ENCODE measurements around the gene GPR180.
"Not testable (repeated sequence)": the region's sequence is repeated elsewhere in the genome, so short reads cannot be mapped to it uniquely, and the experiment has no call there.

GPR180 gene

DNA sequence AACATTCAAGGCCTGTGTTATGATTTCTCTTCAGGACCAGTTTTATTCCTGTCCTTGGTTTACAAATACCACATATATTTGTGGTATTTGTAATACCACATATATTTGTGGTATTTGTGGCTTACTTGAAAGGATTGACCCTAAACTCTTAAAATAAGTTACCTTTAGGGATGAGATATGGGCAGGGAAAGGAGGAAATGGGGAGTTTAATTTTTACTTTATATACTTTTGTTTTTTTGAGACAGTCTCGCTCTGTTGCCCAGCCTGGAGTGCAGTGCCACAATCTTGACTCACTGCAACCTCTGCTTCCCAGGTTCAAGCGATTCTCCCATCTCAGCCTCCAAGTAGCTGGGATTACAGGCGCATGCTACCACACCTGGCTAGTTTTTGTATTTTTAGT, 3.4 kb upstream of the GPR180 start:
- no peak for DNase-seq

DNA sequence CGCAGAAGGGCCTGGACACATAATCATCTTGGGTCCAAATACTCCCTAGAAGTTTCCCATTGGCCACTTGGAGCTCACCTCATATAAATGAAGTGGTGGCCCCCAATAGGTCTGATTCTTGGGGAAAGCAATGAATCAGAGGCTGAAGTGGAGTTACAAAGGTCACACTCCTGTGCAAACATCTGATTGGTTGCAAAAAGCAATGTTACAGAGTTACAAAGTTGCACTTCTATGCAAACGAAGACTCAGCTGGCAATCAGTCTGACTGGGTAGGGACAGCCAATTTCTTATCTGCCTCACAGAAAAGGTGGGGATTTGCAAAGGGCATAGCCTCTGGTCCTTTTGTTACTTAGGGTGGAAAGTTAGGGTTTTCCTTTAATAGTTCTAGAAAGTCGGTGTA, 1.8 kb upstream of the GPR180 start:
- no peak for DNase-seq

DNA sequence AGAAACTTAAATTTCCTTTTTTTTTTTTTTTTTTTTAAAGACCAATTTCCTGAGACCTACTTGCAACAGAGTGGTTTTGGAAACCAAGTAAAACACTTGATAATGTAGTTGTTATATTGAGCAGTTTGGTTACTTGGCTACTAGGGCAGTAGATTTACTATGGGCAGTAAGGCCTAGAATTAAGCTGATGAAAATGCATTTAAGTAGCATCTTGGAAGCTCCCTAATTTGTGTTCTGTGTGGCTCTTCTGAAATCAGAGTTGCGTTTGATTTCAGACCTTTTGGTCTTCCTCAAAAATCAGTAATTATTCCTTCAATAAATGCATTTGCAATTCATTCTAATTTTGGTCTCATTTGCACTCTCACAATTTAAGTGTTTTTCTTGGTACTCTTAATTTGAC, 810 bp downstream of the GPR180 start:
- no peak for DNase-seq

DNA sequence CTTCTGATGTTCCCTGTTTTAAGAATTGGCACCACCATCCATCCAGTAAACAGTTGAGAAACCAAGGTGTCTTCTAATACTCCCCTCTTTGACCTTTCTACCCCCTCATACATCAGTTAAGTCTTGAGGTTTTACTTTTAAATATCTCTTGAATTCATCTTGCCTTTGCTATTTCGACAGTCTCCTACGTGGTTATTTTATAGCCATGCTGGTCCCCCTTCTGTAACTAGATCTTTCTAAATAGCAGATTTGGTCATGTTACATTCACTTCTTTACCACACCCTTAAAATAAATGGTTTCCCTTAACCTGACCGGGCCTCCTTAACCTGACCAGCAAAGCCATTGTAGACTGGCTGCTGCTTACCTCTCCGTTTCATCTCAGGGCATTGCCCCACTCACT, 5.4 kb downstream of the GPR180 start:
- no peak for DNase-seq

DNA sequence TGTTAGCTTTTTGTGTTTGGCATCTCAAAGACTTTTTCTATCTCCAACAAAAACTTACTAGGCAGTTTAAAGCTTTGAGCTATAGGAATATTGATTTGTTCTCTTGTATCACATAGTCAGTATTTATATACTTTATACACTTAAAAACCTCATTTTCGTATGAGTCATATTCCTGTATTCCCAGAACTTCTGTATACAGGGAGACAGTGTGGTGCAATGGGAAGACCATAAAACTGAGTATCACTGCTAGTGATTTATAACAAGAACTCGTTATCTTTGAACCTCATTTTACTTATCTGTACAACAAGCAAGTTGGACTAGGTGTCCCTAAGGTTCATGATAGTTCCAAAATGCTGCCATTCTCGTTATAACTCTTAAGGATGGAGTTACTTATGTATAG, 6.3 kb downstream of the GPR180 start:
- no peak for DNase-seq

DNA sequence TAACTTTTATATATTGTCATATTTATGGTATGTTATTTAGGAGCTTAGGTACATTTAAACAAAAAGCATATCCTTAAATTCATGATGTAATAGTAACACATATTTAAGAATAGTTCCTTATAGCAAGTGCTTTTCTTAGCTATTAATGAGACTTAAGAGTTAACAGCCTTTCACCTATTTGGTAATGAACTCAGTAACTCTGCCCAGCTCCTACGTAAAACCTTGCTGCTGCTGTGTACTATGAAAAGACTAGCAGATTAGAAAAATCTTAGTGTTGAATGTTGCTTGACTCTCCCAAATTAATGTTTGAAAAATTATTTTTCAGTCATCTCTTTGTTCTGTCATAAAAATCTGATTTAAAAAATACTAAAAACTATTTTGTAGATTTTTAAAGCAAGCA, 6.9 kb downstream of the GPR180 start:
- no peak for DNase-seq

DNA sequence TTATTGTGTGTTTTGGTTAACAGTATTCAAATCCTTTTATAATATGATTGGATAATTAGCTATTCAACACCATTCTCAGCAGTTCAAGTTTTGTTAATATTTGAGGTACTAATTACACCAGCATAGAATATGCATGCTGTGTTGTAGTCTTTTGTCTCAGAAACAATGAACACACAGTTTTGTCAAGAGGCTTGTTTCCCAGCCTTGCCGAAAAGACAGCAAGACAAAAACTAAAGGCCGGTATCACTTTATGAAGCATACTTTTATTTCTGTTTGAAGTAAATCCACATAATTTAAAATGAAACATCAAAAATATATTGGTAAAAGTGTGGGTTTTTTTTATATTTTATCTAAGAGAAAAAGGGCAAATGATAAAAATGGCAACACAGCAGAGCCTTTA, 7.5 kb downstream of the GPR180 start:
- DNase-seq, result no peak

DNA sequence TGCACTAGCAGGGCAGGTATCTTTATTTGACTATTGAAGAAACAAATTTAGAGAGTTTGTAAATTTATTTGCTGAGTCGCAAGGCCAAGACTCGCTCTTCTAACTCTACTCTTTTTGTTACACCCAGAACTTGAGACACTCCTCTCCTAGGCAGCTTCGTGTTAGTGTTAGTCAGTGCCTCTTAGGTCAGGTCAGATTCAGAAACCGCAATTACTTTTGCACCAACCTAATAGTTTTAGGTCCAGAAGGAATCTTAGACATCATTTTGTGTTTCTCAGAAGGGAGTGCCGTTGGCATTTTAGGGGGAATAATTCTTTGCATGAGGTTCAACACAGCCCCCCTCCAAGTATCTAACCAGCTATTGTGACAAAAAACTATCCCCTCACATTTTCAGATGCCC, 8.8 kb downstream of the GPR180 start:
- no peak for DNase-seq

DNA sequence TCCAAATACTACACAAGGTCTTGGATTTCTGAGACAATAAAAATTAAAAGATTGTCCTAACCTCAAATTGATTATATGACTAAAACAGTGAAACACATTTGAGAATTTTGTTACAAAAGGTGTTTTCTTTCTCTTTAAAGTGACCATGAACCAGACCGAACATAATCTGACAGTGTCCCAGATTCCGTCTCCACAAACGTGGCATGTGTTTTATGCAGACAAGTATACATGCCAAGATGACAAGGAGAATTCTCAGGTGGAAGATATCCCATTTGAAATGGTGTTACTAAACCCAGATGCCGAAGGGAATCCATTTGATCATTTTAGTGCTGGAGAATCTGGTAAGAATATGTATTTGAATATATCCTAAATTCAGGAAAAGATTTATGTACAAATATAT, 10.4 kb downstream of the GPR180 start:
- no peak for DNase-seq

DNA sequence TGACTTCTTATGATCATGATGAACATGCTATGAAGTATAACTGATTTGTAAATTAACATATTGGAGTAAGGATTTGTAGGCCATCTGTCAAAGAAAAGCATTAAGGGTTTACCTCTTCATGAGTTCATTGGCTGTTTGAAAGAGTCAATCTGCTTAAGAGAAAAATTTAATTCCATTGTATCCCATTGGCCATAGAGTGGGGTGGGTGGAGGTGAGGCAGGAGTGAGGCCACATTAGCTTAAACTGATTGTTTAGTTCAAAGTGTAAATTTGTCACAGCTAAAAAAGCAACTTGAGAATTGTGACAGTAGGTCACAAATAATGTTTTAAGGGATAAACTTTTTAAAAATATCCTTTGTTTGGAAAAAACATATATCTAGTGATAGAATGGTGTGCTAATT, 11.4 kb downstream of the GPR180 start:
- no peak for DNase-seq

DNA sequence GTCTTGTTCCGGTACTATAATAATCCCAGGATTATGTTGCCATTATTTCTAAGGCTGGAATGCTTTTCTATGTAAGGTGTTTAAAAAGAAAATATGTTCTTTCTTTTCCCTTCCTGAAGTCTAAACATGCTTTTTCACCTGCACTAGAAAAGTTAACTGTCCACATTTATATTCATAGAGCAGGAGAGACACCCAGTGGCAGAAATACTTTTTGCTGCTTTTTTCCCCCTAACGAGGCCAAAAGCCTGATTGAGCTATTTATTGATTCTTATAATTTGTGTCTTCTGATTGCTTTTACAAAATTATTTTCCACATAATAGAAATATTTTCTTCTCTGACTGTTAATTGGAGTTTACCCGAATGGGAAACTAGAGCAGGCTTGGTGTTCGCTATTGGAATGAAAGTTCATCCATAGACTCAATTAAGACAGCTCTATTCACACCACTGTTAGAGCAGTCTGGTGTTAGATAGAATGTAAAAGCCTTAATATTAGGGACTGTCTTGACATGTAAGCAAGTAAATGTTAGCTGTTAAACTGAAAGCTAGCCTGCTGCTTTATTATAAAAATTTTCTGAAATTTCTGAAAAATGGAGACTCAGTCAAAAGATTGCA, 15.8 kb downstream of the GPR180 start:
- DNase-seq, result peak; percentile 44

DNA sequence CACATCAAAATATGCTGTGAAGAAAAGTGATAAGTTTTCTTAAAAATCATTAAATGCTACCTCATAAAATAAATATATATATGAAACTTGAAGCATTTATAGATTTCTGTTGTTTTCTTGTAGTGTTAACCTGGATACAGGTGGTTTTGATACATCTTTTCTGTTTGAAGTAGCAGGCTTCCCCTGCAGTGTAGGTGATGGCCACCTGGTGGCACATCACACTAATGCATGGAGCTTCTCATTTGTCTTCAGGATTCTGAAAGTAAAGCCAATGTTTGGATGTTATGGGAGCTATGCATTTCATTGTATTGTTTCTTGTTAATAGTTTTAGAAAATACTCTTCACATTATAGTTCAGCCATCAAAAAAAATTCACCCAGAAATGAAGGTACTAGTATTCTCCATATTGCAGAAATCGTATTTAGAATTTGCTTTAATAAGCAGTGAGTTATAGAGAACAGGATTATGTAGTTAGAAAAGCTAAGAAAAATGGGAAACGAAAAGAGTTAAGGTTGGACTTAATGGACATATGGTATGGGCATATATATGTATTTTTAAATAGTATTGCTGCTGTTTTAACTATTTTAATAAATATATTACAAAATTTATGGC, 18.7 kb downstream of the GPR180 start:
- DNase-seq, result peak; percentile 36

DNA sequence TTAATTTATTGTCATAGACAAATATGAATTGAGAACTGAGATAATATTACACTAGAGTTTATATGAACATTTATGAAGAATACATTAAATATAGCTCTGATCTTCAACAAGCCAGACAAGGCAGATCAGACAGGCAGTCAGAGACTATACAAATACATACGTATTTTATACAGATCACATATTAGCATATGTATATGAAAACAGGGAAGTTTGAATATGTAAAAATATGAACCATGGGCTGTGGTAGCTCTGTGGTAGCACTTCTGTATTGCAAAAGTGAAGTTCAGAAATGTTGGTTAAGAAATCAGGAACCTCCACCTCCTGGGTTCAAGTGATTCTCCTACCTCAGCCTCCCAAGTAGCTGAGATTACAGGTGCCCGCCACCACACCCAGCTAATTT, 20.7 kb downstream of the GPR180 start:
- no peak for DNase-seq

DNA sequence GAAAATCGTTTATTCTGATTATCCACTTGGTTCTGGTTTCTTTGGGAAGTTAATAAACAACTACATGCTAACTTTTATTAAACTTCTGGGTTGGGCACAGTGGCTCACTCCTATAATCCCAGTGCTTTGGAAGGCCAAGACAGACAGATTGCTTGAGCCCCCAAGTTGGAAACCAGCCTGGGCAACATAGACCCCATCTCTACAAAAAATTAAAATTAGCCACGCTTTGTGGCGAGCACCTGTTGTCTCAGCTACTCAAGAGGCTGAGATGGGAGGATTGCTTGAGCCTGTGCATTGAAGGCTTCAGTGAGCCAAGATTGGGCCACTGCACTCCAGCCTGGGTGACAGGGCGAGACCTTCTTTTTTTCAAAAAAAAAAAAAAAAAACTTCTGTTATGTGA, 21.7 kb downstream of the GPR180 start:
- DNase-seq, result no peak

DNA sequence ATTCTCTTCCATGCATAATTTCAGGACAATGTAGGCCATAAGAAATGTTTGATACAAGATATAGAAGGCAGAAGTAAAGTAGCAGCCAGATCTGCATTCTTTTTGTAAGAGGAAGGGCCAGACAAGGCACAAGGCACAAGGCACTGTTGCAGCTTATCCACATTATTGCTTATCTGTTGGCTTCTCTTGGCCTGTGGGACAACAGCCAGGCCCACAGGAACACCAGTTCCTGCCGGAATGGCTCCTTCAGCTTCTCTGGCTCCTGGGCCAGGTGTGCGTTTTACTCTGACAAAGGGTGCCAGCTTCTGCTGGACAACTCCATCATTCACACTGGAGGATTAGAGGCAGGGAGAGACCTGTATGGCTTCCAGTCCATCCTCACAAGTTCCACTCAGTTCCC, 29.2 kb downstream of the GPR180 start:
- no peak for DNase-seq

DNA sequence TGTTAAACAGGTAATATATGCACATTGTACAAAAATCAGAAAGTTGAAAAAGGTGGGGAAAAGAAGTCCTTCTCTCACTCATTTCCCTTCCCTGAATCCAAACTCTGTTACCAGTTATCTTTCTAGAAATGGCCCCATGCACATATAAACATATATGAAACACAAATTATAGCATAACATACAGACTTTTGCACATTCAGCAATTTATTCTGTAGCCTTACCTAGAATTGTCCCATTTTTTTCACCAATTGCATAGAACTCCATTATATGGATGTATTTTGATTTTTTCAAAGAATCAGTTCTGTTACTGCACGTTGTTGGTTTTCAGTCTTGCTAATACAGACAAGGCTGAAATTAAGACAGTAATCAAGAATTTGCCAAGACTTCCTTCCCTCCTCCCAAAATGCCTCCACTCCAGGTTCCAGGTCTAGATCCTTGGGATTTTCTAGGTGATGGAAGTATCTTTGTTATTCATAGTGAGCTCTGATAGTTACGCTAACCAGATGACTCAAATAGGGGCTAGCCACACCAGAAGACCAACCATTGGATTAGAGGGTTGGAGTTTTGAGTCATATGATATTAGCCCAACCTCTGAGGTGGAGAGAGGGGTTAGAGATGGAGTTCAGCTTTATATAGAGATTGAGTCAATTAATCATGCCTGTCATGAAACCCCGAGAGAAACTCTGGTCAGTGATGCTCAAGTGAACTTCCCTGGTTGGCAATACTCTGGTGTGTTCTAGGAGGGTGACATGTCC, 30.7 kb downstream of the GPR180 start:
- DNase-seq, result no peak

DNA sequence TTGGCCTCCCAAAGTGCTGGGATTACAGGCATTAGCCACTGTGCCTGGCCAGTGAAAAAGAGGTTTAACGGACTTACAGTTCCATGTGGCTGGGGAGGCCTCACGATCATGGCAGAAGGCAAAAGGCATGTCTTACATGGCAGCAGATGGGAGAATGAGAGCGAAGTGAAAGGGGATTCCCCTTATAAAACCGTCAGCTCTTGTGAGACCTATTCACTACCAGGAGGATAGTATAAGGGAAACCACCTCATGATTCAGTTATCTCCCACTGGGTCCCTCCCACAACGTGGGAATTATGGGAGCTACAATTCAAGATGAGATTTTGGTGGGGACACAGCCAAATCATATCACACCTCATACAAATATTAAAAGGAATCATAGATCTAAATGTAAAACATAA, 34.4 kb downstream of the GPR180 start:
- not testable (repeated sequence) for DNase-seq

DNA sequence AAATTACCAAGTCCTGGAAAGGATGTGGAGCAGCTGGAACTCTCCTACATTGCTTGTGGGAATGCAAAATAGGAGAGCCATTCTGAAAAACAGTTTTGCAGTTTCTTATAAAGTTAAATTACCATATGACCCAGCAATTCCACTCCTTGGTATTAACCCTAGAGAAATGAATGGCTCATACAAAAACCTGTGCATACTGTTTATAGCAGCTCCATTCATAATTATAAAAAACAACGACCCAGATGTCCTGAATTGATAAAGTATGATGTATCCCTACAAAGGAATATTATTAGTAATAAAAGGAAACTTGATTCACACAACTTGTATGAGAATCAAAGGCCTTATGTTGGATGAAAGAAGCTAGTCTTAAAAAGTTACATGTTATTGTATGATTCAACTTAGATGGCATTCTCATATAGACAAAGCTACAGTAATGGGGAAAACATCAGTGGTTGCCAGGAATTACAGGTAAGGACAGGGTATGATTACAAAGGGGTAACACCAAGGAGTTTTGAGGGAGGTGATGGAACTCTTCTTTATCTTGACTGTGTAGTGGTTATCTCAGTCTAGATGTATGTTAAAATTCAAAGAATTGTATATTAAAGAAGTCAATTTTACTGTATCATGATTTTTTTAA, 35.4 kb downstream of the GPR180 start:
- no peak for DNase-seq

DNA sequence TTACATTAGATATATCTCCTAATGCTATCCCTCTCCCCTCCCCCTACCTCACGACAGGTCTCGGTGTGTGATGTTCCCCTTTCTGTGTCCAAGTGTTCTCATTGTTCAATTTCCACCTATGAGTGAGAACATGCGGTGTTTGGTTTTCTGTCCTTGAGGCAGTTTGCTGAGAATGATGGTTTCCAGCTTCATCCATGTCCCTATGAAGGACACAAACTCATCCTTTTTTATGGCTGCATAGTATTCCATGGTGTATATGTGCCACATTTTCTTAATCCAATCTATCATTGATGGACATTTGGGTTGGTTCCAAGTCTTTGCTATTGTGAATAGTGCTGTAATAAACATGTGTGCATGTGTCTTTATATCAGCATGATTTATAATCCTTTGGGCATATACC, 36.0 kb downstream of the GPR180 start:
- not testable (repeated sequence) for DNase-seq

DNA sequence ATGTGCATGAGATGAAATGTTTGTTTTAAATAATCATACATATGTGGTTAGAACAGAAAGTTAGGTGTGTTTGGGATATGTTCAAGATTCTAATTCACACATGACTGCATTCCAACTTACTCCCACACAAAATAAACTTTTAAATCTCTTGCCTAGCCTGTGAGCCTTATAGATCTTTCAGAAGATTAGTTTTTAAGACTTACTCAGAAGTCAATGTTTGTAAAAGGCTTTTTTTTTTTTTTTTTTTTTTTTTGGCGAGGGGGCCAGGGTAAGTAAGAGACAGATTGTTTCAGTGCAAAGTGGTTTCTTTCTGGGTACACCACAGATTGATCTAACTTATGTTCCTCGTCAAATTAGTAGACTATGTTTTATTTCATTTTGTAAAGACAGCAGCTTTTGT, 39.1 kb downstream of the GPR180 start:
- DNase-seq, result no peak

DNA sequence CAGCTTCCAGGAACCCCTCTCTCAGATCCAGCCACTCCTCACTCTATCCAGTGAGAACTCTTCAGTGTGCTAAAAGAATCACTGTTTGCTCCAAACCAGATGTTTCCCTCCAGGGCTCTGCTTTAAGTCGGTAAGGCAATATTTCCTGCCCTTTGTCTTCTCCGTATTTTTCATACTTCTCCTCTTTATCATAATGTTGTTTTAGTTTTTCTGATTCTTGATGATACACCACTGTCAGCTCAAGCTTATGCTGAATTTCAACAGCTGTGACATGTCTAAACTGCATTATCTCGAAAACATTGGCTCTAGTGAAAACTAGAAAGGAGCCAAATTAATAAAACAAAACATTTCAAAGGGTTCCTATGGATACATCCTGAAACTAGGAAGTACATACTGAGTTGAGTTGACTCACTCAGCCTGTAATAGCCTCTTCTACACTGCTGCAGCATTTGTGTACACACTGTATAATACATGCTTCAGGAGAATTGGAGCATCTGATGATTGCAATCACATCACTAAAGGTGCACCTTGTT, 39.8 kb downstream of the GPR180 start:
- no peak for DNase-seq

DNA sequence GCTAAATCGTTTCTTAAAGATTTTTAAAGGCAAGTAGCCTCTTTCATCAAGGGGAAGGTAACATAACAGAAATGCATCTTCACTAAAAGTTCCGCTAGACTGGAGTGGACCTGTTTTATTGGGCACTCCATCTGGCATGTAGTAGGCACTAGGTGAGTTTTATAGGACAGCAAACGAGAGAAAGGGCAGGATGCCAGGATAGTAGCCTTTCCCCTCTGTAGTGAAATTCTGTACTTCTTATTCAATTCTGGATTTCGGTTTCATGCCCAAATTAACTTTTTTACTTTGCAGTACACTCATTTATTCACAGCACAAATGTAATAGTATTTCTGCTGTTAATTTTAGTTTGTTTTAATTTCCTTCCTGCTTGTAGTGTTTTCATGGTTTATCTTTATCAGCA, 45.2 kb downstream of the GPR180 start:
- DNase-seq, result no peak

DNA sequence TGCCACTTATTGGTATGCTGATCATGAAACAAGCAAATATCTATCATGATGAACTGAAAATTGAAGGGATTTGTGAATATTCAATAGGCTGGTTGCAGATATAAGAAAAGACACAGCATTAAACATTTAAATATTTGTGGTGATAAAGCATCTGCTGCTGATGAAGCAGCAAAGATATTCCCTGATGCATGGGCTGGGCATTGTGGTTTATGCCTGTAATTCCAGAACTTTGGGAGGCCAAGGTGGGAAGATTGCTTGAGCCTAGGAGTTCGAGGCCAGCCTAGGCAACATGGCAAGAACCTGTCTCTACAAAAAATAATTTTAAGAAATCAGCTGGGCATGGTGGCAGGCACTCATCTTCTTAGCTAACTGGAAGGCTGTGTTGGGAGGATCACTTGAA, 54.5 kb downstream of the GPR180 start:
- DNase-seq, result no peak

DNA sequence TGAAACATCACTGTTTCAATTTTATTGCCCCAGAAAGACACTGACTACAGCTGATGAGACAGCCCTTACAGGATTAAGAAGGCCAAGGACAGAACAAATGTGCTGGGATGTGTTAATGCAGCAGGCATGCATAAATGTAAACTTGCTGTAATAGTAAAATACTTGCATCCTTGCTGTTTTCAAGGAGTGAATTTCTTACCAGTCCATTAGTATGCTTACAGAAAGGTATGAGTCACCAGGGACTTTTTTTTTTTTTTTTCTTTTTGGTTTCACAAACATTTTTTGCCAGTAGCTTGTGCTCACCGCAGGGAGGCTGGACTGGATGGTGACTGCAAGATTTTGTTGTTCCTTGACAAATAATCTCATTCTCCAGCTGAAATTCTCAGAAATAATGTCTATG, 55.1 kb downstream of the GPR180 start:
- DNase-seq, result no peak

Measured in NCI-H1436 (cell line).